Astrocyte (in vitro differentiated cells and primary cell): Measurements from ENCODE around the gene TLE1. TPM values are rescaled to one million over a fixed set of nuclear protein-coding genes. Genes with fewer than 3 reads are reported as not detected.

Source experiments
- DNase-seq: peaks from one replicate; pipeline ENCODE4 v3.0.0-alpha.2; 2010; ENCODE audit warnings: low read depth
- FAIRE-seq: peaks from 2 replicates; lab custom pipeline; 2011; peaks lifted over from hg19 to GRCh38; lab: Jason Lieb, UNC
- H2AFZ ChIP-seq: 2 replicates; pipeline ENCODE4 v1.6.0; 2012; ENCODE audit warnings: low read depth, low read length, inconsistent platforms
- H3K27ac ChIP-seq: 2 replicates; pipeline ENCODE4 v1.5.1; 2011; ENCODE audit warnings: low read depth, low read length, inconsistent platforms
- H3K27me3 ChIP-seq: 2 replicates; pipeline ENCODE4 v1.6.0; 2011; ENCODE audit warnings: low read length, inconsistent platforms; ENCODE audit not compliant: insufficient read depth
- H3K36me3 ChIP-seq: 2 replicates; pipeline ENCODE4 v1.5.1; 2011; ENCODE audit warnings: low read length, inconsistent platforms; ENCODE audit not compliant: insufficient read depth
- H3K4me1 ChIP-seq: 2 replicates; pipeline ENCODE4 v1.5.1; 2011; ENCODE audit warnings: low read length, inconsistent platforms; ENCODE audit not compliant: insufficient read depth
- H3K4me2 ChIP-seq: 2 replicates; pipeline ENCODE4 v1.6.0; 2012; ENCODE audit warnings: low read length, inconsistent platforms
- H3K4me3 ChIP-seq: 2 replicates; pipeline ENCODE4 v1.5.1; 2011; ENCODE audit warnings: low read depth, mild to moderate bottlenecking, low read length, inconsistent platforms; ENCODE audit not compliant: insufficient read depth
- H3K79me2 ChIP-seq: 2 replicates; pipeline ENCODE4 v1.6.0; 2012; ENCODE audit warnings: mild to moderate bottlenecking, low read length, inconsistent platforms; ENCODE audit not compliant: insufficient read depth
- H3K9ac ChIP-seq: 2 replicates; pipeline ENCODE4 v1.6.0; 2012; ENCODE audit warnings: mild to moderate bottlenecking, low read length, inconsistent platforms
- H3K9me3 ChIP-seq: 2 replicates; pipeline ENCODE4 v1.5.1; 2012; ENCODE audit warnings: low read depth, mild to moderate bottlenecking, low read length, inconsistent platforms; ENCODE audit not compliant: insufficient read depth
- H4K20me1 ChIP-seq: 2 replicates; pipeline ENCODE4 v1.6.0; 2012; ENCODE audit warnings: low read length, inconsistent platforms; ENCODE audit not compliant: insufficient read depth
- H3K27ac Mint-ChIP-seq: one replicate; pipeline ENCODE4 v1.8.0; 2021; ENCODE audit warnings: mild to moderate bottlenecking, mixed read lengths; ENCODE audit not compliant: unreplicated experiment
- H3K27me3 Mint-ChIP-seq: one replicate; pipeline ENCODE4 v1.8.0; 2021; ENCODE audit warnings: low read depth, mixed read lengths; ENCODE audit not compliant: unreplicated experiment
- H3K36me3 Mint-ChIP-seq: one replicate; pipeline ENCODE4 v1.8.0; 2021; ENCODE audit warnings: low read depth, mixed read lengths; ENCODE audit not compliant: unreplicated experiment
- H3K4me1 Mint-ChIP-seq: one replicate; pipeline ENCODE4 v1.8.0; 2021; ENCODE audit warnings: low read depth, mixed read lengths; ENCODE audit not compliant: unreplicated experiment
- H3K4me3 Mint-ChIP-seq: one replicate; pipeline ENCODE4 v1.8.0; 2021; ENCODE audit warnings: mild to moderate bottlenecking, moderate library complexity, mixed read lengths; ENCODE audit not compliant: unreplicated experiment
- H3K9me3 Mint-ChIP-seq: one replicate; pipeline ENCODE4 v1.8.0; 2021; ENCODE audit warnings: mild to moderate bottlenecking, mixed read lengths; ENCODE audit not compliant: unreplicated experiment
- EZH2 ChIP-seq: IDR thresholded peaks from 2 replicates; pipeline ENCODE4 v1.6.1; 2012; ENCODE audit warnings: mild to moderate bottlenecking, low read length, inconsistent platforms; ENCODE audit not compliant: insufficient read depth
- total RNA-seq: library from RNA; stranded (reverse); gene quantifications from 2 replicates; pipeline ENCODE4 v1.2.1, GENCODE V29; 2021
- TF ChIP-seq, protein P1 (sequence below): IDR thresholded peaks from 2 replicates; pipeline ENCODE4 v1.5.1; 2011; ENCODE audit warnings: low read depth, mild to moderate bottlenecking, inconsistent platforms, low read length, moderate library complexity; ENCODE audit not compliant: insufficient read depth

Gene TLE1
- total RNA-seq, 1 donor from 2014 or later: 29.6 TPM

GRCh38 chr9:81601639-81602623, 87.4 kb downstream of the TLE1 start:
- Histone ChIP-seq H3K27me3 (no peaks in the 10 kb centered on the region), H3K9me3 (no peaks in the 10 kb centered on the region), H3K27ac (no peak overlapping the region), H3K9ac (no peak overlapping the region), H4K20me1 (no peaks in the 10 kb centered on the region), H3K79me2 (no peaks in the 10 kb centered on the region), H3K4me1 (peaks cover 11% of the 10 kb centered on the region), H3K36me3 (no peaks in the 10 kb centered on the region), H3K4me3 (no peak overlapping the region), H3K4me2 (no peak overlapping the region), H2AFZ (no peak overlapping the region)
- TF ChIP-seq EZH2: no peak
- TF ChIP-seq, protein P1, sequence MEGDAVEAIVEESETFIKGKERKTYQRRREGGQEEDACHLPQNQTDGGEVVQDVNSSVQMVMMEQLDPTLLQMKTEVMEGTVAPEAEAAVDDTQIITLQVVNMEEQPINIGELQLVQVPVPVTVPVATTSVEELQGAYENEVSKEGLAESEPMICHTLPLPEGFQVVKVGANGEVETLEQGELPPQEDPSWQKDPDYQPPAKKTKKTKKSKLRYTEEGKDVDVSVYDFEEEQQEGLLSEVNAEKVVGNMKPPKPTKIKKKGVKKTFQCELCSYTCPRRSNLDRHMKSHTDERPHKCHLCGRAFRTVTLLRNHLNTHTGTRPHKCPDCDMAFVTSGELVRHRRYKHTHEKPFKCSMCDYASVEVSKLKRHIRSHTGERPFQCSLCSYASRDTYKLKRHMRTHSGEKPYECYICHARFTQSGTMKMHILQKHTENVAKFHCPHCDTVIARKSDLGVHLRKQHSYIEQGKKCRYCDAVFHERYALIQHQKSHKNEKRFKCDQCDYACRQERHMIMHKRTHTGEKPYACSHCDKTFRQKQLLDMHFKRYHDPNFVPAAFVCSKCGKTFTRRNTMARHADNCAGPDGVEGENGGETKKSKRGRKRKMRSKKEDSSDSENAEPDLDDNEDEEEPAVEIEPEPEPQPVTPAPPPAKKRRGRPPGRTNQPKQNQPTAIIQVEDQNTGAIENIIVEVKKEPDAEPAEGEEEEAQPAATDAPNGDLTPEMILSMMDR: no peak
- DNase-seq (peak; percentile 29), FAIRE-seq (no peak)
- no peaks in the 10 kb centered on the region for H3K27me3 Mint-ChIP-seq
- H3K36me3 Mint-ChIP-seq: peaks cover 24% of the 10 kb centered on the region
- peaks cover 3% of the 10 kb centered on the region for H3K4me1 Mint-ChIP-seq
- H3K27ac Mint-ChIP-seq: no peak overlapping the region
- peaks cover 3% of the 10 kb centered on the region for H3K9me3 Mint-ChIP-seq
- H3K4me3 Mint-ChIP-seq: no peak overlapping the region

DNA sequence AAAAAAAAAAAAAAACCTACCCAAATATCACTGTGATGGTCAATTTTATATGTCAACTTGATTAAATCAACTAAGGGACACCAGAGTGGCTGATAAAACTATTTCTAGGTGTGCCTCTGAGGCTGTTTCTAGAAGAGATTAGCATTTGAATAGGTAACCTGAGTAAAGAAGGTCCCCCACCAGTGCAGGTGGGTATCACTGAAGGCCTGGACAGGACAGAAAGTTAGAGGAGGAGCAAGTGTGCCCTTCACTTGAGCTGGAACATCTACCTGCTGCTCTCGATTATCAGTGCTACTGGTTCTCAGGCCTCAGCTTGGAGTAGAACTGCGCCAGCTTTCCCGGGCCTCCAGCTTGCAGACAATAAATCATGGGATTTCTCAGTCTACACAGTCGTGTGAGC, 88.7 kb downstream of the TLE1 start:
- Histone ChIP-seq H3K79me2 (no peaks in the 10 kb centered on the region), H3K27ac (no peak overlapping the region), H3K9me3 (no peaks in the 10 kb centered on the region), H3K4me1 (peaks cover 17% of the 10 kb centered on the region), H3K27me3 (no peaks in the 10 kb centered on the region), H4K20me1 (no peaks in the 10 kb centered on the region), H3K36me3 (no peaks in the 10 kb centered on the region), H2AFZ (no peak overlapping the region), H3K4me2 (no peak overlapping the region), H3K9ac (no peak overlapping the region), H3K4me3 (no peak overlapping the region)
- Mint-ChIP-seq H3K27ac (no peak overlapping the region), H3K36me3 (peaks cover 32% of the 10 kb centered on the region), H3K4me3 (no peak overlapping the region), H3K9me3 (peaks cover 2% of the 10 kb centered on the region), H3K27me3 (no peaks in the 10 kb centered on the region), H3K4me1 (peaks cover 13% of the 10 kb centered on the region)
- TF ChIP-seq, protein P1: no peak
- no peak for TF ChIP-seq EZH2
- no peak for FAIRE-seq
- no peak for DNase-seq

DNA sequence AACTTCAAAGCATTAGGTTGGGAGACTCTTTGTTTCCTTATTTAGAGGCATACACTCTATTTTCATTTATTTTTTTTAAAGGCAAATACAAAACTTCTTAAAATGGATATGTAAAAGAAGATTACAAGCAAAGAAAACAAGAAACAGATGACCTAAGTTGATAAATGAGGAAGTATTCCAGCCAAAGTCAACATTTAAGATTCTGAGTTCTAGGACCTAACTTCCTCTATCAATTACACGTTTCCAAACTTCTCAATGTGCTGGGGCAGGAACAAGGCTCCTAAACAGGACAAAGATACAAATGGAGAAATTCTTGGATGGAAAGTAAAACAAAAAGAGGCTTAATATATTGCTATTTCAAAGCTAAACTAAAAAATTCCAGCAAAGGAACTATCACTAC, 89.5 kb downstream of the TLE1 start:
- H3K27ac ChIP-seq: no peak overlapping the region
- peak overlapping the region; percentile 5 for H3K4me2 ChIP-seq

More for the DNA sequence above, 89.5 kb downstream of the TLE1 start:
- H3K27ac Mint-ChIP-seq: no peak overlapping the region
- no peak for FAIRE-seq
- DNase-seq: peak; percentile 34
- H4K20me1 ChIP-seq: no peaks in the 10 kb centered on the region
- H3K79me2 ChIP-seq: no peaks in the 10 kb centered on the region
- H3K9me3 Mint-ChIP-seq: peaks cover 2% of the 10 kb centered on the region
- H3K27me3 Mint-ChIP-seq: no peaks in the 10 kb centered on the region
- no peak overlapping the region for H3K4me3 Mint-ChIP-seq
- H3K9ac ChIP-seq: no peak overlapping the region
- no peaks in the 10 kb centered on the region for H3K27me3 ChIP-seq
- no peak overlapping the region for H3K4me3 ChIP-seq
- no peak overlapping the region for H2AFZ ChIP-seq
- H3K36me3 Mint-ChIP-seq: peaks cover 32% of the 10 kb centered on the region
- TF ChIP-seq, protein P1: no peak
- no peak for TF ChIP-seq EZH2
- no peaks in the 10 kb centered on the region for H3K9me3 ChIP-seq
- H3K36me3 ChIP-seq: no peaks in the 10 kb centered on the region
- peaks cover 17% of the 10 kb centered on the region for H3K4me1 ChIP-seq
- H3K4me1 Mint-ChIP-seq: peaks cover 13% of the 10 kb centered on the region
